Kidney (tissue), 14 donors: ENCODE measurements around the gene ICAM3. TPM values are rescaled to one million over a fixed set of nuclear protein-coding genes. Genes with fewer than 3 reads are reported as not detected.
"Not testable (repeated sequence)": the region's sequence is repeated elsewhere in the genome, so short reads cannot be mapped to it uniquely, and the experiment has no call there.

Experiments
- DNase-seq, 5 donors: peaks; one replicate each; pipeline ENCODE4 v3.0.0-alpha.2; 2013 to 2020
- FAIRE-seq: peaks from 2 replicates; lab custom pipeline; 2012; peaks lifted over from hg19 to GRCh38; lab: Jason Lieb, UNC
- H3K27ac ChIP-seq, 2 donors: one replicate each; pipeline ENCODE4 v1.7.0; 2013; ENCODE audit warnings: low read depth in 2 of 2, low read length in 2 of 2, inconsistent platforms in 1 of 2
- H3K27me3 ChIP-seq: one replicate; pipeline ENCODE4 v1.7.1; 2013; ENCODE audit warnings: low read length, inconsistent platforms; ENCODE audit not compliant: control insufficient read depth, insufficient read depth
- H3K36me3 ChIP-seq, 3 donors: one replicate each; pipeline versions ENCODE4 v1.7.0 to v1.7.1; 2013; ENCODE audit warnings: low read length in 3 of 3, control low read depth in 1 of 3, inconsistent platforms in 1 of 3; ENCODE audit not compliant: insufficient read depth in 3 of 3, control insufficient read depth in 2 of 3
- H3K4me1 ChIP-seq, 3 donors: one replicate each; pipeline versions ENCODE4 v1.7.0 to v1.7.1; 2013; ENCODE audit warnings: low read length in 3 of 3, inconsistent platforms in 1 of 3, low read depth in 1 of 3; ENCODE audit not compliant: control insufficient read depth in 2 of 3, insufficient read depth in 2 of 3
- H3K4me3 ChIP-seq, 3 donors: one replicate each; pipeline versions ENCODE4 v1.7.0 to v1.8.1; 2013; ENCODE audit warnings: low read length in 3 of 3, control low read depth in 1 of 3, inconsistent platforms in 1 of 3
- H3K9ac ChIP-seq, 3 donors: one replicate each; pipeline versions ENCODE4 v1.7.0 to v1.7.1; 2013; ENCODE audit warnings: low read length in 3 of 3, control low read depth in 1 of 3, inconsistent platforms in 1 of 3
- H3K9me3 ChIP-seq, 3 donors: one replicate each; pipeline versions ENCODE4 v1.7.0 to v1.7.1; 2013; ENCODE audit warnings: low read length in 3 of 3, control low read depth in 1 of 3, inconsistent platforms in 1 of 3; ENCODE audit not compliant: control insufficient read depth in 2 of 3, insufficient read depth in 1 of 3
- intact Hi-C: fragments of 100-400 bp; cut with DNase I; formaldehyde crosslinking; loops from one replicate; pipeline ENCODE4 v1.11.1; 2022
- polyA plus RNA-seq: library from polyadenylated mRNA; stranded (reverse); fragments of 350-450 nt; fragmentation: Illumina TruSeq; extraction: RNeasy Lipid Tissue Mini Kit (QIAGEN cat#74804); gene quantifications from one replicate; pipeline ENCODE4 v1.2.3, GENCODE V29; 2014; ENCODE audit warnings: low read depth, low replicate concordance; ENCODE audit not compliant: insufficient read depth
- total RNA-seq: library from RNA; stranded (reverse); fragmentation: NEBNext Ultra II Directional; extraction: Animal tissue kit (Norgen Biotek cat#: 25700); gene quantifications from one replicate; pipeline ENCODE4 v1.2.1, GENCODE V29; 2021
- TF ChIP-seq, protein P1 (sequence below): IDR thresholded peaks from 3 replicates; pipeline ENCODE4 v1.5.1; 2012; ENCODE audit warnings: mild to moderate bottlenecking, moderate library complexity, borderline replicate concordance; ENCODE audit not compliant: insufficient read depth; ENCODE audit errors: extremely low read depth
- donor health status: control.
- donor health status: control.
- donor health status: control.
- donor health status: control.
- donor health status: control.
- donor health status: DM: yes; HTN: yes; CAD: no.
- donor health status: Normal renal cell carcinoma (clear cell type).

The ICAM3 gene
- total and polyA plus RNA-seq, 2 donors from 2014 or later: 17.4 to 21.8 TPM

DNA sequence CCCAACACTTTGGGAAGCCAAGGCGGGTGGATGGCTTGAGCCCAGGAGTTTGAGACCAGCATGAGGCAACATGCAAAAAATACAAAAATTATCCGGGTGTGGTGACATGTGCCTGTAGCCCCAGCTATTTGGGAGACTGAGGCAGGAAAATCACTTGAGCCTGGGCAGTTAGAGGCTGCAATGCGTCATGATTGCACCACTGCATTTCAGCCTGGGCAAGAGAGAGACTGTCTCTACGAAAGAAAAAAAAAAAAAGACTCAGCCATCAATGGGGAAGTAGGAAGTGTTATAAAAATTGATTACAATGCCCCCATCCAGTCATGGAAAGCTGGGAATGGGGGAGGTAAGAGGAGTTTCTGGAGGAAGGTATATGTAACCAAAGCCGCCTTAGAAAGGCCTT, 35.5 kb upstream of the ICAM3 start:
- no peak overlapping the region for H3K9ac ChIP-seq
- TF ChIP-seq, protein P1, sequence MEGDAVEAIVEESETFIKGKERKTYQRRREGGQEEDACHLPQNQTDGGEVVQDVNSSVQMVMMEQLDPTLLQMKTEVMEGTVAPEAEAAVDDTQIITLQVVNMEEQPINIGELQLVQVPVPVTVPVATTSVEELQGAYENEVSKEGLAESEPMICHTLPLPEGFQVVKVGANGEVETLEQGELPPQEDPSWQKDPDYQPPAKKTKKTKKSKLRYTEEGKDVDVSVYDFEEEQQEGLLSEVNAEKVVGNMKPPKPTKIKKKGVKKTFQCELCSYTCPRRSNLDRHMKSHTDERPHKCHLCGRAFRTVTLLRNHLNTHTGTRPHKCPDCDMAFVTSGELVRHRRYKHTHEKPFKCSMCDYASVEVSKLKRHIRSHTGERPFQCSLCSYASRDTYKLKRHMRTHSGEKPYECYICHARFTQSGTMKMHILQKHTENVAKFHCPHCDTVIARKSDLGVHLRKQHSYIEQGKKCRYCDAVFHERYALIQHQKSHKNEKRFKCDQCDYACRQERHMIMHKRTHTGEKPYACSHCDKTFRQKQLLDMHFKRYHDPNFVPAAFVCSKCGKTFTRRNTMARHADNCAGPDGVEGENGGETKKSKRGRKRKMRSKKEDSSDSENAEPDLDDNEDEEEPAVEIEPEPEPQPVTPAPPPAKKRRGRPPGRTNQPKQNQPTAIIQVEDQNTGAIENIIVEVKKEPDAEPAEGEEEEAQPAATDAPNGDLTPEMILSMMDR: no peak
- intact Hi-C loops: no loop called here
- peaks cover 3 to 5% (median 5%) of the 10 kb centered on the region in 3 donors for H3K4me1 ChIP-seq
- H3K27me3 ChIP-seq: no peaks in the 10 kb centered on the region
- H3K36me3 ChIP-seq: peaks cover 0 to 2% (median 0%) of the 10 kb centered on the region in 3 donors
- H3K9me3 ChIP-seq: no peaks in the 10 kb centered on the region
- no peak for DNase-seq
- H3K27ac ChIP-seq: no peak overlapping the region
- H3K4me3 ChIP-seq: no peak overlapping the region
- FAIRE-seq: no peak

DNA sequence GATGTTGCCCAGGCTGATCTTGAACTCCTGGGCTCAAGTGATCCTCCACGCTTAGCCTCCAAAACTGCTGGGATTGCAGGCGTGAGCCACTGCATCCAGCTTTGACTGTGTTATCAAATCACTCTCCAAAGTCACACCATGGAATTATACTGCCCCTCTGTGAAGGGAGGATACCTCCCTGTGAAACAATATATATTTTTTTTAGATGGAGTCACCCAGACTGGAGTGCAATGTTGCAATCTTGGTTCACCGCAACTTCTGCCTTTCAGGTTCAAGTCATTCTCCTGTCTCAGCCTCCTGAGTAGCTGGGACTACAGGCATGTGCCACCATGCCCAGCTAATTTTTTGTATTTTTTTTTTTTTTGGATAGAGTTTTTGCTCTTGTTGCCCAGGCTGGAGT, 33.3 kb upstream of the ICAM3 start:
- Histone ChIP-seq H3K4me1 (no peaks in the 10 kb centered on the region), H3K36me3 (peaks cover 0 to 7% (median 0%) of the 10 kb centered on the region in 3 donors), H3K27ac (no peak overlapping the region), H3K9ac (no peak overlapping the region), H3K9me3 (no peaks in the 10 kb centered on the region), H3K4me3 (no peak overlapping the region), H3K27me3 (no peaks in the 10 kb centered on the region)
- TF ChIP-seq, protein P1: no peak
- DNase-seq: no peak
- intact Hi-C loops: no loop called here
- FAIRE-seq: no peak

DNA sequence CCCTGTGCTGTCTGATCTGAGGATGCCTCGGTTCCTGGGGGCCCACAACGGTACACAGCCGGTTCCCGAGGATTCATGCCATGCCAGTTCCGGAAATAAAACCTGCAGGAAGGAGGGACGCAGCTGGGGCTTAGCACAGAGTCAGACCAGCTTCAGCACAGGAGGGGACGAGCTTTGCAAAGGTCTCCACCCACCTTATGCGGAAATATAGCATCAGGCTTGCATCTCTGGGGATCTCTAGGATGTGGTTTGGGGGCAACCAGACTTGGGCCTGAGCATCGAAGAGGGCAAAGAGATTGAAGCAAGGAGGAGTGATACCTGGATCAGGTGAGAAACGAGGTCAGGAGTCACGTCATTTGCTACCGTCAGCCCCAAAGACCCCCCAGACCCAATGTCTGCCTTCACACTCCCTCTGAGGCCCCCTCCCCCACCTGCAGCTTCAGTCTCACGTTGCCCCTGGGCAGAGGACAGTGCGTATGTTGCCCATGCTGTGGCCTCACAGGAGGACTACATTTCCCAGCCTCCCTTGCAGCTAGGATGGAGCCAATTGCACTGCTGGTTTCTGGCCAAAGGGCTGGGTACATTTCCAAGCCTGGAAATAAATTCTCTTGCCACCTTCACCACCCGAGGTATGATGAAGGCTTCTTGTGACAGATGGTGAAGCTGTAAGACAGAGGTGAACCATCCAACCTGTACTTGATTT, 28.8 kb upstream of the ICAM3 start:
- no peak for FAIRE-seq
- no peaks in the 10 kb centered on the region for H3K4me1 ChIP-seq

DNA sequence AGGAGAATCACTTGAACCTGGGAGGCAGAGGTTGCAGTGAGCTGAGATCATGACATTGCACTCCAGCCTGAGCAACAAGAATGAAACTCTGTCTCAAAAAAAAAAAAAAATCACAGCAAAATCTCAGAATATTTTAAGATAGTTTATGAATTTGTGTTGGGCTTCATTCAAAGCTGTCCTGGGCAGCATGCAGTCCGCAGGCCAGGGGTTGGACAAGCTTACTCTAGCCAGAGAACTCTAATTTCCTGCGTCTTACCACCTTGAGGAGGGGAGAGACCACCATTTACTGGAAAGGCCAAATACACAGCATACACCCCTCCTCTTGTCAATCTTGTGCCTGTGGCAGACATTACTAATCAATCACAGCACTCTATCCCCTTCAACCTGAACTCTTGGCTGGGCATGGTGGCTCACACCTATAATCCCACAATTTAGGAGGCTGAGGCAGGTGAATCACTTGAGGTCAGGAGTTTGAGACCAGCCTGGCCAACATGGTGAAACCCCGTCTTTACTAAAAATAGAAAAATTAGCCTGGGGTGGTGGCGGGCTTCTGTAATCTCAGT, 27.6 kb upstream of the ICAM3 start:
- FAIRE-seq, intact Hi-C loops, H3K27ac ChIP-seq, DNase-seq, H3K9ac ChIP-seq, H3K4me1 ChIP-seq, H3K9me3 ChIP-seq, H3K4me3 ChIP-seq, H3K27me3 ChIP-seq: not testable (repeated sequence)
- peaks cover 0 to 18% (median 11%) of the 10 kb centered on the region in 3 donors for H3K36me3 ChIP-seq

More for the DNA sequence above, 28.8 kb upstream of the ICAM3 start:
- no peaks in the 10 kb centered on the region for H3K27me3 ChIP-seq
- intact Hi-C loops: no loop called here
- TF ChIP-seq, protein P1: no peak
- peaks cover 0 to 18% (median 11%) of the 10 kb centered on the region in 3 donors for H3K36me3 ChIP-seq
- H3K4me3 ChIP-seq: no peak overlapping the region
- DNase-seq: no peak
- no peak overlapping the region for H3K27ac ChIP-seq
- no peak overlapping the region for H3K9ac ChIP-seq
- no peaks in the 10 kb centered on the region for H3K9me3 ChIP-seq
